ENCODE measurements around the gene KIFC3. TPM values are rescaled to one million over a fixed set of nuclear protein-coding genes. Genes with fewer than 3 reads are reported as not detected.
A peak's percentile ranks its signal among the peaks of the same experiment; 100 is the strongest.

KIFC3 gene
- total RNA-seq, 1 experiment from 2014 or later = 64.6 TPM

DNA sequence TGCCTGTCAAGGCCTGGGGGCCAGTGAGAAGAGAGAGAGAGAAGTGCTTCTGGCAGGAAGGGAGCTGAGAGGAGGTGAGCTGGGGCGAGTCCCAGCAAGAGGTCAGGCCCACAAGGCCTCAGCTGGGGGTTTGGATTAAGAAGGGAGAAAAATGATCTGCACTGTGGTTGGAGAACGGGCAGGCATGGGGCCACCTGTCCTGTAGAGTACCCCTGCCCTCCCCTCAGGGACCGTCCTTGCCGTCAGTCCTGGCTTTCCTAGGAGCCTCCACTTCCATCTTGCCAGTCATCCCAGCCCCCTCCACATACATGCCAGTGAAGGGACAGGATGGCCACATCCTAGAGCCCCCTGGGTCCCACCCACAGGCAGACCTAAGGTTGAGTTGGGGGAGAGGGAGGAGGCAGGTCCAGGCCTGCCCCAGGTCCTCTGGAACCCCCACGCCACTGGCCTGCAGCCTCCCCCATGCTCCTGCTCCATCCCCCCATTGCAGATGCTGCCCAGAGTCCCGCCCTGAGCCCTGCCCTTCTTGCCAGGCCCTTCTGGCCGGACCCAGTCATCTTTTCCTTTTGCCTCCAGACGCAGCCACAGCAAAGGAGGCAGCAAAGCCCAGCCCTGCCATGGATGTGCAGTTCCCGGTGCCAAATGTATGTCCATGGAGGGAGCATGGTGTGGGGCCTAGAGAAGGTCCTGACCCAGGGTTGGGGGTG is 47.8 kb downstream of the KIFC3 start:
- Mint-ChIP-seq H3K4me1 (ENCODE audit: low read depth, unreplicated experiment) (no peaks in the 10 kb centered on the region), H3K9me3 (ENCODE audit: low read depth, unreplicated experiment) (no peaks in the 10 kb centered on the region), H3K36me3 (ENCODE audit: insufficient read depth, unreplicated experiment) (peaks cover 21% of the 10 kb centered on the region), H3K4me3 (ENCODE audit: low read depth, unreplicated experiment) (no peak overlapping the region), H3K27me3 (ENCODE audit: unreplicated experiment) (no peaks in the 10 kb centered on the region), H3K27ac (ENCODE audit: unreplicated experiment) (no peak overlapping the region)
- BruUV-seq (replicated peaks) = no TSS peak
- CTCF ChIA-PET = no interaction called here
- intact Hi-C loops (cut with micrococcal nuclease; ENCODE audit: unreplicated experiment) = loop anchor here (10.0 kb wide), 2 partner anchors 140 to 250 kb away; partner anchors contain the start of genes USB1 and ZNF319
- DNase-seq = no peak
- TF ChIP-seq, protein P1, sequence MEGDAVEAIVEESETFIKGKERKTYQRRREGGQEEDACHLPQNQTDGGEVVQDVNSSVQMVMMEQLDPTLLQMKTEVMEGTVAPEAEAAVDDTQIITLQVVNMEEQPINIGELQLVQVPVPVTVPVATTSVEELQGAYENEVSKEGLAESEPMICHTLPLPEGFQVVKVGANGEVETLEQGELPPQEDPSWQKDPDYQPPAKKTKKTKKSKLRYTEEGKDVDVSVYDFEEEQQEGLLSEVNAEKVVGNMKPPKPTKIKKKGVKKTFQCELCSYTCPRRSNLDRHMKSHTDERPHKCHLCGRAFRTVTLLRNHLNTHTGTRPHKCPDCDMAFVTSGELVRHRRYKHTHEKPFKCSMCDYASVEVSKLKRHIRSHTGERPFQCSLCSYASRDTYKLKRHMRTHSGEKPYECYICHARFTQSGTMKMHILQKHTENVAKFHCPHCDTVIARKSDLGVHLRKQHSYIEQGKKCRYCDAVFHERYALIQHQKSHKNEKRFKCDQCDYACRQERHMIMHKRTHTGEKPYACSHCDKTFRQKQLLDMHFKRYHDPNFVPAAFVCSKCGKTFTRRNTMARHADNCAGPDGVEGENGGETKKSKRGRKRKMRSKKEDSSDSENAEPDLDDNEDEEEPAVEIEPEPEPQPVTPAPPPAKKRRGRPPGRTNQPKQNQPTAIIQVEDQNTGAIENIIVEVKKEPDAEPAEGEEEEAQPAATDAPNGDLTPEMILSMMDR (IDR thresholded peaks at IDR 0.05; ENCODE audit: unreplicated experiment) = no peak

DNA sequence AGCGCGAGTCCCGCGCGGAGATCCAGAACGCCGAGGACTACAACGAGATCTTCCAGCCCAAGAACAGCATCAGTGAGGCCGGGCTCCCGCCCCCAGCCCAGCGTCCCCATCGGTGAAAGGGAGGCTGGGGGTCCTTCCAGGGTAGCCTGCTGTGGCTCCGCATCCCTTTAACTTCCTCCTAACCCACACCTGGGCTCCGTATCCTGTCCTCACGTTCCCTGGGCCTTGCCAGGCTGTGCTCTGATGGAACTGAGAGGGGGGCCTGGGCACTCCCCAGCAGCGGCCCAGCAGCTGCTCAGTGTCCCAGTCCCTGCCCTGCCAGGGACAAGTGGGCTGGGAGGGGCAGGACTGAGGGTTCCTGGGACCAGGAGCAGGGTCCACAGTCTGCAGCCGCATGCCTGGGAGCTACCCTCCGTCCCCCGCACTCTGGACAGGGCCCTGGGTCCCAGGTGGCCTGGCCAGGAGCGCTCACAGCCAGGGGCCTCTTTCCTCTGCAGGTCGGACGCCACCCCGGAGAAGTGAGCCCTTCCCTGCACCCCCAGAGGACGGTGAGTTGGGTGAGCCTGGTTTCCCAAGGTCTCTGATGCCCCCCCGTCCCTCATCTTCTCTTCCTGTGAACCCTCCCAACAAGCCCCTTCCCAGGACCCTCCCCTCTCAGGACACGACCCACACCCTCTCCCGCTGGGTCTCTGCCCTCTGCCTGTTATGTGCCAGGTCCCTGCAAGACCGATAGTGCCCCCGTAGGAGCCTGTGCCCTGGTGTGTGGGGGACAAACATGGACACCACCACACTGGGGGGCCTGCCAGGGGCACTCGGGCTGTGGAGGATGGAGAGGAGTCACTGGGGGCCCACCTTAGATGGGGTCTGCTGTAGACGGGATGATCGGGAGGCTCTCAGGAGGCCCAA is 48.6 kb downstream of the KIFC3 start:
- Mint-ChIP-seq H3K4me3 (ENCODE audit: low read depth, unreplicated experiment) (no peak overlapping the region), H3K27me3 (ENCODE audit: unreplicated experiment) (no peaks in the 10 kb centered on the region), H3K27ac (ENCODE audit: unreplicated experiment) (no peak overlapping the region), H3K9me3 (ENCODE audit: low read depth, unreplicated experiment) (no peaks in the 10 kb centered on the region), H3K4me1 (ENCODE audit: low read depth, unreplicated experiment) (no peaks in the 10 kb centered on the region), H3K36me3 (ENCODE audit: insufficient read depth, unreplicated experiment) (peaks cover 17% of the 10 kb centered on the region)
- TF ChIP-seq, protein P1 (IDR thresholded peaks at IDR 0.05; ENCODE audit: unreplicated experiment) = peak; percentile 20
- CTCF ChIA-PET = no interaction called here
- DNase-seq = no peak
- intact Hi-C loops (cut with micrococcal nuclease; ENCODE audit: unreplicated experiment) = loop anchor here (10.0 kb wide), 2 partner anchors 141 to 251 kb away; partner anchors contain the start of genes USB1 and ZNF319
- BruUV-seq (replicated peaks) = no TSS peak

DNA sequence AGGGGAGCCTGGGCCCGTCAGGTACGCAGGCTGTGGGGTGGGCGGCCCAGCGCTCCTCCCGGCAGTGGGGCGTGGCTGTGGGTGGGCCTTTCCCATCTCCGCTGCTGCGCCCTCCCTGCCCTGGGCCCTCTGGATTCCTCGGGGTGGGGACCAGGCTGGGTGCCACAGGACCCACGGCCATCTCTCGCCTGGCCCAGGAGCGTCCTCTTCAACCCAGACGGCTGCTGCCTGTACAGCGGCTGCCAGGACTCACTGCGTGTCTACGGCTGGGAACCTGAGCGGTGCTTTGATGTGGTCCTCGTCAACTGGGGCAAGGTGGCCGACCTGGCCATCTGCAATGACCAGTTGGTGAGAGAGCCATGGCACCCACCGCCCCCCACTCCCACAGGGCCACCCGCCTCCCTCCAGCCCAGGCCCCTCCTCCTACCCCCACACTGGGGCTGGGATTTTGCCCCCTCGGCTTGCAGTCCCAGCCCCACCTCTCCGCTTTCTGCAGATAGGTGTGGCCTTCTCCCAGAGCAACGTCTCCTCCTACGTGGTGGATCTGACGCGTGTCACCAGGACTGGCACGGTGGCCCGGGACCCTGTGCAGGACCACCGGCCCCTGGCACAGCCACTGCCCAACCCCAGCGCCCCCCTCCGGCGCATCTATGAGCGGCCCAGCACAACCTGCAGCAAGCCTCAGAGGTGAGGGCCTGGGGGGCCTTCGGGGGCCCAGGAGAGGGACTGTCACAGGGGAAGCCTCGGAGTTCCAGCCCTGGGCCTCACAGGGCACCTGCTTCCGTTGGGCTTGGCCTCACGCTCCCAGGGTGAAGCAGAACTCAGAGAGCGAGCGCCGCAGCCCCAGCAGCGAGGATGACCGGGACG is 49.5 kb downstream of the KIFC3 start:
- intact Hi-C loops (cut with micrococcal nuclease; ENCODE audit: unreplicated experiment) = loop anchor here (10.0 kb wide), 2 partner anchors 142 to 252 kb away; partner anchors contain the start of genes USB1 and ZNF319
- no peak overlapping the region for H3K27ac Mint-ChIP-seq (ENCODE audit: unreplicated experiment)
- H3K4me1 Mint-ChIP-seq (ENCODE audit: low read depth, unreplicated experiment) = no peaks in the 10 kb centered on the region
- H3K4me3 Mint-ChIP-seq (ENCODE audit: low read depth, unreplicated experiment) = no peak overlapping the region
- peaks cover 17% of the 10 kb centered on the region for H3K36me3 Mint-ChIP-seq (ENCODE audit: insufficient read depth, unreplicated experiment)
- DNase-seq = no peak
- no TSS peak for BruUV-seq (replicated peaks)
- no peaks in the 10 kb centered on the region for H3K27me3 Mint-ChIP-seq (ENCODE audit: unreplicated experiment)
- TF ChIP-seq, protein P1 (IDR thresholded peaks at IDR 0.05; ENCODE audit: unreplicated experiment) = no peak
- H3K9me3 Mint-ChIP-seq (ENCODE audit: low read depth, unreplicated experiment) = no peaks in the 10 kb centered on the region
- CTCF ChIA-PET = interaction anchor here (1.5 kb wide), 1 partner anchor 17 kb away, joined by 4 read pairs; the partner anchor contains the start of gene KATNB1

DNA sequence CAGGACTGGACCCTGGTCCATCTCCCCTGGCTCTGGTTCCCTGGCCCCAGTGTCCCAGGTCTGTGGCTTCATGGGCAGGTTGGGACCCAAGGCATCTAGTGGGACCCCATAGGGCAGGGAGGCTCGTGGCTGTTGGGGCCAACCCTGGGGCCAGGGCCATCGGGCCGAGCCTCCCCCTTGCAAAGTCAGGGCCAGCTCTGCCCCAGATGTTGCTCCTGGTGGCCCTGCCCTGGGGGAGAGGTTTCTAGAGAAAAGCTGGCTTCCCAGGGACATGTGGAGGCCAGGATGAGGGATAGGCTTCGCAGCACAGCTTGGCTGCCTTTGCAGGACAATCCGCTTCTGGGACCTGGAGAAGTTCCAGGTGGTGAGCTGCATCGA is 50.1 kb downstream of the KIFC3 start:
- BruUV-seq (replicated peaks) = no TSS peak
- H3K9me3 Mint-ChIP-seq (ENCODE audit: low read depth, unreplicated experiment) = no peaks in the 10 kb centered on the region
- CTCF ChIA-PET = interaction anchor here (1.5 kb wide), 1 partner anchor 16 kb away, joined by 4 read pairs; the partner anchor contains the start of gene KATNB1

More for the DNA sequence above, 50.1 kb downstream of the KIFC3 start:
- Mint-ChIP-seq H3K36me3 (ENCODE audit: insufficient read depth, unreplicated experiment) (peaks cover 12% of the 10 kb centered on the region), H3K27me3 (ENCODE audit: unreplicated experiment) (no peaks in the 10 kb centered on the region), H3K4me3 (ENCODE audit: low read depth, unreplicated experiment) (no peak overlapping the region), H3K27ac (ENCODE audit: unreplicated experiment) (no peak overlapping the region), H3K4me1 (ENCODE audit: low read depth, unreplicated experiment) (no peaks in the 10 kb centered on the region)
- intact Hi-C loops (cut with micrococcal nuclease; ENCODE audit: unreplicated experiment) = loop anchor here (10.0 kb wide), 2 partner anchors 143 to 253 kb away; partner anchors contain the start of genes USB1 and ZNF319
- TF ChIP-seq, protein P1 (IDR thresholded peaks at IDR 0.05; ENCODE audit: unreplicated experiment) = no peak
- no peak for DNase-seq

Measured in Calu3 (cell line).